A172 (cell line): Measurements from ENCODE around the gene NACC2. TPM values are rescaled to one million over a fixed set of nuclear protein-coding genes. Genes with fewer than 3 reads are reported as not detected.

Experiments used
- DNase-seq: peaks from one replicate; pipeline ENCODE4 v3.0.0-alpha.2; 2015; ENCODE audit warnings: low spot score
- total RNA-seq: library from RNA; depleted of rRNA; stranded (reverse); fragments of >200 nt; shearing (Covaris generic); gene quantifications from 2 replicates; pipeline ENCODE4 v1.2.3, GENCODE V29; 2014

The NACC2 gene
- total RNA-seq, 1 experiment from 2014 or later: 41.6 TPM

DNA sequence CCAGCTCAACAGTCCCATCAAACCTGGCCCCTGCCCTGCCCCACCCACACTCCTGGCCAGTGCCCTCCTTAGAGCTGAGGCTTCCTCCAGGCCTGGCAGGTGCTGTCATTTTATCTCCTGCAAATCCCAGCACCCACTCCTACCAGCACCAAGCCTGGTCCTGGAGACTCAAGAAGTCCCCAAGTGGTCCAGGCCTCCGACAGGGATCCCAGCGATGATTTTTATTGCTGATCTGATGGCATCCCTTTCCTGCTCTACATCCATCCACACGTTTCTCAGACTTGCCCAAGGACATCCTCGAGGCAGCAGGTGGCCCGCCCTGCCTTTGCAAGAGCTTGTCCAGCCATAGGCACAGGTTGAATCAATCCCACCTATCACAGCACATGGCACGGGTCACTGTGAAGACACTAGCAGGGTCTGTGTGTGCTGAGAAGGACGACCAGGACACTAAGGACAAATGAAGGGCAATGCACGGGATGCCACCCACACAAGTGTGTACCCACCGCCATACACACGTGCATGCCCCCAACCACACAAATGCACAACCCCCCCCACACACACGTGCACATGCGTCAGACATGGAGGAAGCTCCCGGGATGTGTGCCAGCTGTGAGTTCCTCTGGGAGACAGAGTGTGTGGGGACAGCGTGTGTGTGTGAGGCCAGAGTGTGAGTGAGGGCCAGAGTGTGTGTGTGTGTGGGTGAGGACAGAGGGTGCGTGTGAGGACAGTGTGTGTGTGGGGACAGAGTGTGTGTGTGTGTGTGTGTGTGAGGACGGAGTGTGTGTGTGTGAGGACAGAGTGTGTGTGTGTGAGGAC is 71.5 kb downstream of the NACC2 start:
- DNase-seq: no peak

DNA sequence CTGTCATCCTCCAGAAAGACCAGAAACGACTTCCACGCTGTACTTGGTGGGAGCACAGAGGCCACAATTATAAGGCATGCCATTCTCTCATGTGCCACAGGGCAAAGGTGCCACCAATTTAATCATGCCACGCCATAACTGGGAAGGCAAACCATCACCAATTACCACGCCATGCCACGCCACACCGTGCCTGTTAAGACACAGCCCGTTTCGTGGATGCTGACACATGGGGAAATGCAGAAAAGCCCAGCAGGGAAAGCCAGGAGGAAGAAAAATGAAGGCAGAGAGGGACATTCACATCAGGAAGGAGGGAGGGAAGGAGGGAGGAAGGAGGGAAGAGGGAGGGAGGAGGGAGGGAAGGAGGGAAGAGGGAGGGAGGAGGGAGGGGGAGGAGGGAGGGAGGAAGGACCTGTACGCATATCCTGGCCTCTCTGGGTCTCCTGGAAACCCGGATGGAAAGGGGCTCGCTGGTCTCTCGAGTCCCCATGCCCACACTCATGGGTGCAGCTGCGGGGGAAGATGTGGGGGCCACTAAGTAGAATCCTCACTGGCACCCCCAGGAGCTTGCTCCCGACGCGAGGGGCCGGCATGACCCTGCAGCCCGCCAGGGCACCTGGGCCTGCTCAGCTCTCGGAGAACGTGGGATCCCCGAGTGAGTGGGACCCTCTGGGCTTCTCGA is 72.2 kb downstream of the NACC2 start:
- DNase-seq: no peak

DNA sequence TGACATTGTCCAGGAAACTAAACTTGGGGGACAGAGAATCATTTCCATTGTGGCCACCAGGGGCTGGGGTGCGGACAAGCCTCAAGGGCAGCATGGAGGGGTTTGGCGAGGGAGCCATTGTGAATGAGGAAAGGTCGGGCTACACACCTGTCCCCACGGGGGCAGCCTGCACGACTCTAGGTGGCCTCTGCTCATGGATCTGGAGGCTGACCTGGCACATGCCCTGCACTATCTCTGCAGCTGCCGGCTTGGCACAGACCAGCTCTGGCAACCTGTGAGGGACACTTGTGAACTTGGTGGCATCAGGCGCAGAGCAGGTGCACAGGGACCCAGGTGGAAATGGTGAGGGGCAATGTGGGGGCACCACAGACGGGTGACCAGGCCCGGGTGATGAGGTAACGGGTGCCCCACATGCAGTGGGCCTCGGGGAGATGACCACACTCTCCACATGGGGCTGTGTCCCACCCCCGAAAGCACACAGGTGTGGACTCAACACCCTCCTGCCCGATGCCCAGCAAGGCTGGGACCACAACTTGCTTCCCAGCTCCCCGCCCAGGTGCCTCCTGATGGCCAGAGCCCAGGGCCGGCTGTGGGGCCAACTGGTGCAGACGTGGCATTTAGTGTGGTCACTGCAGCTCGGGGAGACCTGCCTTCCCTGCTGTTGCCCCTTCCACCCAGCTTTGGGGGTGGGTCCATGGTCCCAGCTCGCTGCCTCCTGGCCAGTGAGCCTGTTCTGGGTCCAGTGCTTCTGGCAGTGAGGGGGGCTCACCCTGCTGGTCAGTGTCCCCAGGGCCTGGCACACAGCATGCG is 73.0 kb downstream of the NACC2 start:
- DNase-seq: no peak

DNA sequence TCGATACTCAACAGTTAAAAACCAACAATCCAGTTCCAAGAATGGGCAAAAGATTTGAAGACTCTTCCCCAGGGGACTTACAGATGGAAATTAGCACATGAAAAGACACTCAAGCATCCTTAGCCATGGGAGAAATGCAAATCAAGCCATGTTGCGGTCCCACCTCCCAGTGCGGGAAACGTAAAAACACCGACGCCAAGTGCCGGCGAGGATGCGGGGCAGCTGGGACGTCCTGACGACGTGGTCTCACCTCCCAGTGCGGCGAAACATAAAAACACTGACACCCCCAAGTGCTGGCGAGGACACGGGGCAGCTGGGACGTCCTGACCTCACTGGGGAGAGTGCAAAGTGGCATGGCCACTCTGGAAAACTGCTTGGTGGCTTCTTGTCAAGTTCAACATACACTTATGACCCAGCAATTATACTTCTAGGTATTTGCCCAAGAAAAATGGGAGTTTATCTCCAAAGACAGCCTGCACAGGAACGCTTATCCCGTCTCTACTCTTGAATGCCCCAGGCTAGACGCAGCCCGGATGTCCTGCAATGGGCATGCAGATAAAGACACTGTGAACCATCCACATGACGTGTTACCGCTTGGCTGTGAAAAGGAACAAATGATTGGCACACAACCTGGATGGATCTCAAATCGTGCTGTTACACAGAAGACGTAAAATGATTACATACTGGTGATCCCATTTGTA is 73.8 kb downstream of the NACC2 start:
- no peak for DNase-seq

DNA sequence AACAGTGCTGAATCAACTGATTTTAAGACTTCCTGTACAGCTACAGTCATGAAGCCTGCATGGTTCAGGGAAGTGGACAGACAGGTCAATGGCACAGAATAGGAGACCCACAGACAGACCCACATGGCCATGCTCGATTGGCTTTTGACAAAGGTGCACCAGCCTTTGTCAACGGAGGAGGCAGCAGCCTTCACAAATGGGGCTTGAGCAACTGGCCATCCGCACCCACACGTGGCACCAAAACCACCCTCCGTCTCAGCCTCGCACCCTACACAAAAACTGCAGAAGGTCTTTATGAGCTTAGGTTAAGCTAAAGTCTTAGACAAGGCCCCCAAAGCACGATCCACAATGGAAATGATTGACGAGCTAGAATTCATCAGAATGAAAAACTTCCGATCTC is 74.4 kb downstream of the NACC2 start:
- DNase-seq: no peak

DNA sequence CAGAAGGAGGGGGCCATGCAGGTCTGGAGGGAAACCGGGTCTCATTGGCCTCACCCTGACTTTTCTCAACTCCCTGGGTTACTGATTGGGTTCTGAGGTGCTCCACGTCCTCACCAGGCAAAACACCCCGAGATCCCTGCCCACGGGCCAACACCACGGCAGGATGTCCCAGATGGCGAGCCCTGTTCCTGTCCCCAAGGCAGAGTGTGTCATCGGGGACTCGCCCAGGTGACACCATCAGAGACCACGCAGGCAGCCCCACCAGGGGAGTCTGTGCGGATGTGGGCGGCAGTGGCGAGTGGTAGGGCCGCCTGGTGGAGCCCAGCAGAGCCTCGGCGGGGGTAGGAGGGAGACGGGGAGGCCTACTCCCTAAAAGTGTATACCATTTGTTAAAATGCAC is 74.9 kb downstream of the NACC2 start:
- no peak for DNase-seq

DNA sequence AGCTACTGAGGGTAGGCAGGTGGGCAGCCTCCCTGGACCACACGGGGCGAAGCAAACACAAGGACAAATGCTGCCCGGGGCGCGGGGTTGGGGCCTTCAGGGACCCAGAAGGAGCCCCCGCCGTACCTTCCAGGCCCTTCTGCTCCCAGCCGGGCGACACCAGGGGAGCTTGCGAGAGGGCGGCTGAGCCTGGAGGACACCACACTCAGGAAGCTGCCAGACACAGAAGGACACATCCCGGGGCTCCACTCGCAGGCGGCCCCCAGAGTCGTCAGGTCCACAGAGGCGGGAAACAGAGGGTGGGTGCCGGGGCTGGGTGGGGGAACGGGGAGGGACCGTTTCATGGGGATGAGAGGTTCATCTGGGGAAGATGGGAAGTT is 75.4 kb downstream of the NACC2 start:
- no peak for DNase-seq

DNA sequence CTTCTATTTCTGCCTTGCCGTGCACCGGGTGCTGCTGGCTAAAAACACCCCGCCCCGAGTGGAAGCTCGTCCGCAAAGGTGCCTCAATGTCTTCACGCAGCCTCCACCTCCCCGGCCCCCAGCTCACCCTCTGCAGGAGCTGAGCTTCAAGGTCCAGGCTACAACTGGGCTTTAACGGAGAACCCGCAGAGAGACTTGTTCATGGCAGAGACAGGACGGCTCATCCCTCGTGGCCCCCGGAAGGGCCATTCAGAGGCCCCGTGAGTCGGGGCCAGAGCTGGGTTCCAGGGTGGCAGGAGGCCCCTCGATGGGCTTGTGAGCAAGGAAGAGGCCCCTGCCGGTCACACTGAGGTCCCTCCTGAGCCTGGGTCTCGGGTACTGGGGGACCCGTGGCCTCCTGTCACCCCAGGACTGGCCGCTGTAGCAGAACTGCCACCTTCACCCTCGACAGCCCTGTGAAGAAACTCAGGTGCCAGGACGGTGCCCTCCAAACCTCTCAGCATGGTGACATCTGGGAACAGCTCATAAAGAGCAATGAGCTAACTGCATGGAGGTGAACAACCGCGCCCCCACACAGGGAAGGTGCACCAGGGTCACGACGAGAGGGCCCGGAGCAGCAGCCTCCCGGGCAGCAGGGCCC is 75.9 kb downstream of the NACC2 start:
- DNase-seq: no peak

DNA sequence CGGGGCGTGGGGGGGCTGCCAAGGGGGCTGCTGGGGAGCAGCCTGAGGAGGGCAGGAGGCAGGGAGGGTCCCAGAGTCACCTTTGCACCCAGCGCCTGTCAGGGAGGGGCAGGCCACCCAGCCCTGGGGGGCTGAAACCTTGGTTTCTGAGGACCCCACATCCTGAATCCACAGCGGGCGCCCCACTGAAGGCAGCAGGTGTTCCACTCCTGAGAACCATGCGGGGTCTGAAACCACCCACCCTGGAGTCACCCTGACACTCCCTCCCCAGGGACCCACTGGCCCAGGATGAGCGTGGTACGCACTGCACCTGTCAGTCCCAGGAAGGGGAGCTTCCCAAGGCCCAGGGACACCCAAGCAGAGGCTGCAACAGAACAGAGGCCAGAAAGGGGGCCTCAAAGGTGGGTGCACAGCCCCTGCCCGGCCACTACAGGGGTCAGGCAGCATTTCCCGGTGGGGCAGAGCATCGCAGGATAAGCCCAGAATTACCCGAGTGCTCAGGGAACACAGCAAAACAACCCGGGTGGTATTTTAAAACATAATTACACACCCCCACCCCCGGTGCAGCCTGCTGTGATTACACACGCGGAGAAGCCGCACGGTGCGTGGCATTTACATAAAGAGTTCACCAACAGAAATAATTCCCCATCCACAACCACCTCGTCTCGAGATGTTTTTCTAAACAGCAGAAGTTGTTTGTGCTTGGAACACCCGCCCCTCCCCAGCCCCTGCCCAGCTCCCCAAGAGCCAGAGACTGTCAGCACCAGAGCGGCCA is 76.6 kb downstream of the NACC2 start:
- no peak for DNase-seq

DNA sequence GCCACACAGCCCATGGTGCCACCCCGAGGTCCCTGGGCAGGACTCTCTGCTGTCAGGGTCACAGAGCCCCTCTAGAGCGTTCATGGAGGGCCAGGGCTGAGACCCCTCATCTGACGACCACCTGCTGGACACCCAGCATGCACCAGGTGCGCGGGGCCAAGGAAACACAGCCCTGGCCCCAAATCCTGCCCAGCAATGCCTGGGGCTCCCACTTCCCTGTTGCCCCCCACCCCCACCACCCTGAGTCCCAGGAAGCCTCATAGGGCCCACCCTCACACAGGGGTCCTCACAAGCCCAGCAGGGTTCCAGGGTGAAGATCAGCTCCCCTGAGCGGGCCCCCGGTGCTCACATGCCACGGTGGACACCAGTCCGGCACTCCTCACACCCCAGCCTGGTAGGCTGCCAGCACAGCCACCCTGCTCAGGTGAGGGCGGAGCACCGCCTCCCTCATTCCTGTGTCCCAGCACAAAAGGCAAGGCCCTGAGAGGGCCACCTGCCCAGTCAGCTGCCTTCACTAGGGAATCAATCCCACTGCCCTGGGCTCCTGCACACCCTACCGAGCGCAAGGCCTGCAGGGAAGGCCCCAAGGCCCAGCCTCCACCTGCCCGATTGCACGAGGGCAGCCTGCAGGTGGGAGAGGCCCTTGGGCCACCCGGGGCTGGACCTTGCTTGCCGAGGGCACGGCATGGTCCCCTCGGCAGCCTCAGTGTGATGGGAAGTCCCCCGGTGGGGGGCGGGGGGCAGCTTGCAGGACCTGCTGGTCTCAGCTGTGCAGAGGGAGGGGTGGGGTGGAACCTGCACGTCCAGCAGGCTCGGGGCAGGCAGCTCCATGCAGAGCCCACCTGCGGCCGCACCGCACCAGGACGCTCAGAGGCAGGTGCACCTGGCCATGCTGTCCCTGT is 77.5 kb downstream of the NACC2 start:
- no peak for DNase-seq

DNA sequence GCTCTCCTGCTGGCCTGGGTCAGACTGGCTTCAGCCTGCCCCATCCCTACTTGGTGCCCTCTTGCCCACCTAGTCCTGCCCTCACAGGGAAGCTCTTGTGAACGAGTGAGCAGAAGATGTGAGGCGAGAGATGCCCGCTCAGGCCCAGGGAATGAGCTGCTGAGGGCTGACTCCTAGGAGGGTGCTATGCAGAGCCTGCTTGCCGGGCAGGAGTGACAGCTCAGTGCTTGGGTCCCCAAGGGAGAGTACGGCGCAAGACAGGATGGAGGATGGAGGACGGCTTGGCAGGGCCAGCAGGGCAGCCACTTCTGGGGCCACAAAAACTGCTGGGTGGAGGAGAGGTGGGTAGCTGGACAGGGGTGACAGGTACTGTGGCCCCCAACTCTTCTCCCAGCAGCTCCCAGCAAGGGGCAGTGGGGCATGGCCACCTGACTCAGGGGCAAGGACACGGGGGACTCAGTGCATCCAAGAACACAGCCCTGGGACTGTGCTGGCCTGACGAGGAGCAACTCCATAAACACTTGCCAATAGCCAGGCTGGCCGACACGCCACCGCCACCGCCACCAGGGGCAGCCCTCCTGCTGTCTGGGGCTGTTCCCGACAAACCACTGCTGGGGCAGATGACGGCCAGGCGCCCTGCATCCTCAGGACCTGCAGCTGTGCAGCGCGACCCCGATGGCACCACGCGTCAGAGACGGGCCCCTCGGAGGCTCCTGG is 78.4 kb downstream of the NACC2 start:
- DNase-seq: no peak

DNA sequence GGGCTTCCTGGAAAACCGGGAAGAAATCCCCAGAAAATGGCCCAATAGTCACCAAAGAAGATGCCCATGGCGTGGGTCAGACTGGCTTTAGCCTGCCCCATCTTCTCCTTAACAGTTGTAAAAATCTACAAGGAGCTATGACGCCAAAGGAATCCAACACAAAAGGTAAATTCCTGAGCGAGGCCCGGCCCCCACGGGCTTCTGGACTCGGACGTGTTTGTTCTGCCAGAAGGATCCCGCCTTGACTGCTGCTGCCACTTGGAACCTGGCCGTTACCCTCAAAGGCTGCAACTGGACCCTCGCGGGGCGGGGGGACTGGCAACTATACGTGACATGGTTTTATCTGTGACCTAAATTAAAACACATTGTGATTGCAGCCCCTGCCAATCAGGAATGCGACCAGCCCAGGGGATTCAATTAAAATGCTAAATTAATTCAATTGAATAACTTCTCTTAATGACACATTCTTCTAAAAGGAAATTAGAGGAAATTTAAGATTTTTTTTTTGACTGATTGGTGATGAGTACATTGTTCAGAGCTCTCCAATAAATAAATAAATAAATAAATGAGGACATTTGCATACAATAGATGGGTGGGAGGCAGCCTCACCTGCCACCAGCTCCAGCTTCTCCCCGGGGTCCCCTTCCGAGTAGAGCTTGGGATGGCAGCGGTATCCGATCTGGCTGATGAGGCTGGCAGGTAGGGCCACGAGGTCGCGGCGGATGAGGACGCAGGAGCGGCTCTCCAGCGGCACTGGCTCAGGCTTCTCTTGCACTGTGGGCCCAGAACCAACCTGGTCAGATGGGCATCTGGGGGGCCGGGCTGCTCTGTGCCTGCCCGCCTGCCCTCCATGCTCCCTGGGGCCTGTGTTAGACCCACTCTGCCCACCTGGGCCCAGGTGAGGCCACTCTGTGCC is 79.2 kb downstream of the NACC2 start:
- no peak for DNase-seq

DNA sequence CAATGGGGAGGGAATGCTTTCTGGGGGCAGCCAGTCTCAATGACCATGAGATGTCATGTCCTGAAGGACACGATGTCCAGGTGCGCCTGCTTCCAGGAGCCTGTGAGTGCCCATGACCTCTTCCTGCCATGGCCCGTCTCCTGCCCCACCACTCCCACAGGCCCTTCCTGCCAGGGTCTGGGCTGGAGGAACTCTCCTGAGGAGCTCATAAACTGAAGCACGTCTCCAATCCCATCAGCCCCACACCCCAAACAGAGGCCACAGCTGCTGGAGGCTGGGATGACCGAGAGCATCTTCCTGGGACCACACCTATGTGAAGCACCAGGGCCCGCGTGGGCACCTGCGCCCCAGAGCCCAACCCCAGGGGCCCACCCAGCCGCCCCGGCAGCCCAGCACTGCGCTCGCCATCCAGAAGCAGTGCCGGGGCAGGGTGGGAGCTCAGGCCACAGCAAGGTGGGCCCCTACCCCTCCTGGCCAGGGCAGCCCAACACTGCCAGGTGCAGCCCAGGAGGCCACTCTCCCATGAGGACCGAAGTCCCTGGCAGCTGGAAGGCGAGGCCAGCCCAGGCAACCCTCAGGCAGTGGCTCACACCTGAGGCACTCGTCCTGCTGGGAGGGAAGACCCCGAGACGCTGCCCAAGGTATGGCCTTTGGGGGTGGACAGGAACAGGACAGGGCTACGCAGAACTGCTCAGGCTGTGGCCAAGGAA is 80.0 kb downstream of the NACC2 start:
- DNase-seq: no peak

DNA sequence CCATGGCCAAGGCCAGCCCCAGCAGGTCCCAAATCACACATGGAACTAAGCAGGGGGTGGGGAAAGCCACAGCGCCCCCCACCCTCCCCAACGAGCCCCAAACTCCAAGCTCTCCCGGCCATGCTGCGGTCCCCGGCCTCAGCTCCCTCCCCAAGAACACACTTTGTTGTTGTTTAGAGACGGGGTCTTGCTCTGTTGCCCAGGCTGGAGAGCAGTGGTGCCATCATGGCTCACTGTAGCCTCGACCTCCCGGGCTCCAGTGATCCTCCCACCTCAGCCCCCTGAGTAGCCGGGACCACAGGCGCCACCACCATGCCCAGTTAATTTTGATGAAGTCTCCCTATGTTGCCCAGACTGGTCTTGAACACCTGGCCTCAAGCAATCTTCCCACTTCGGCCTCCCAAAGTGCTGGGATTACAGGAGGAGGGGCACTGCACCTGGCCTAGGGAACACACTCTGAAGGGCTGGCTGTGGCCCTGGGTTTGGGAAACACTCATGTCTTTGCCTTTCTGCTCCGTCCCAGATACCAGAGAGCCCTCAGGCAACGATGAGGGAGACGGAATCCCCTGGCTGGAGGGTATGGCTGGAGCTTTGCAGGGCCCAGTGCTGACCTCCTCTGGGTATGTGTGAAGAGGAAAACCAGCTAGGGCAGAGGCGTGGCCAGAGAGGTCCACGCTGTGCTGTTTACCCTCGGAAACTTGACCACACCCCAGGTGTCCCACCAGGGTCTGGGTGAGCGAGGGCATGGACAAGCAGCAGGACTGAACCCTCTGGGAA is 80.8 kb downstream of the NACC2 start:
- no peak for DNase-seq

DNA sequence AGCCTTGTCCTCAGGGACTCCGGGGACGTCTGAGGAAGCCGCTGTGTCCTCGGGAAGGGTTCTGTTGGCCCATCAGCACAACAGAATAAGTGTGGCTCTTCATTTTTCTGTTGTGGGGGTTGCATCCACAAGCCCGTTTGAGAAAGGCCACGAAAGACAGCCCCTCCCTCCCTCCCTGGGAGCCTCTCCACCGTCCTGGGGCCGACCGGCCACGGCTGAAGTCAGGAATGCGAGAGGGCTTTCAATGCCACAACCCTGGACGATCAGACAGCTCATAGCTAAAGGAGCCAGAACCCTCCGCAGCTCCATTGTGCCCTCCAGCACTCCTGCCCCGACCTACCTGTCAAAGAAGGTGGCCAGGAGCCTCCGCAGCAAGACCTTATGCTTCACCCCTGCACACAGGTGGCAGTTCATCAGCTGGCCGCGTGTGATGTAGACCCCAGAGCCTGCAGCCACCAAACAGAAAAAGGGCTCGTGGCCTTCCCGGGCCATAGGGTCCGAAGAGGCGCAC is 81.5 kb downstream of the NACC2 start:
- DNase-seq: no peak

DNA sequence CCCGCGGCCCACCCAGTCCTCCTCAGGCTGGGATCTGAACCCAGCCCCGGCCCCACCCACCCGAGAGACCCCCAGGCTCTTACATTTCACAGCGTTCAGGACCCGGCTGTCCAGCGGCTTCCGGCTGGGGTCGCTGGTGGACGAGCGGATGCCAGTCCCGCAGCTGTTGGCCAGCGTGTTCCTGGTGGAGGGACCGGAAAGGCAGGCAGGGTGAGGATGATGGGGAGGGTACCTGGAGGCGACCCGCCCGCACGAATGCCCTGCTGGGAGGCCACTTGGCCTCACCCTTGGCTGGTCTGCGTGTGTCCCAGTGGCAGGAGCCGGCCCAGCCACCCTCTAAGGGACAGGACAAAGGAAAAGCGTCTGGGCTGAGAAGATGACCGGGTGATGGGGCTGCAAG is 82.0 kb downstream of the NACC2 start:
- DNase-seq: no peak
